Kidney capillary endothelial cell (primary cell): ENCODE measurements around the gene MEG3.

ENCODE experiments used
- DNase-seq: peaks from one replicate; pipeline ENCODE4 v3.0.0-alpha.2; 2018; ENCODE audit warnings: low spot score

Gene MEG3

DNA sequence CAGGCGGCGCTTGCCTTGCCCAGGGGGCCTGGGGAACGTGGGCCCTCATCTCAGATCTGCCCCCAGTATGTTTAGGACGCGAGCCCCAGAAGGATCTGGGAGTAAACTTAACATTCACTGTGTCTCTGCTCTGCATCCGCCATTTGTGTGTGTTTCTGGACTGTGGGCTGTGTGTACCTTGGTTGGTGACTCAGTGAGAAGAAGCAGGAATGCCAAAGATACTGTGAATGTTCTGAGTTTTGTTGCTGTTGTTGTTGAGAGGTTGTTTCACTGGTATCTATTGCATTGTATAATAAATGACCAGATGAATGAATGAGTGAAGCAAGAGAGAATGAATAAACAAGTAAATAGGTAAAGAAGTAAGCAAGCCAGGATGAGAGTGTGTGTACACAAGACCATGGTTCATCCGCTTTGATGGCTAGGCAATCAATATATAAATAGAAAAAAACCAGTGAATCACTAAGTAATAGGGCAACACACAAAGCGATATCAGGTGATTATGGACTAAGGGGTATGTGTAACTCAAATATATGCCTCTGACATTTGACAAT lies 20.5 kb downstream of the MEG3 start:
- no peak for DNase-seq

- DNase-seq = no peak
Measured at GRCh38 chr14:100849115-100849781, 23.3 kb downstream of the MEG3 start.

DNA sequence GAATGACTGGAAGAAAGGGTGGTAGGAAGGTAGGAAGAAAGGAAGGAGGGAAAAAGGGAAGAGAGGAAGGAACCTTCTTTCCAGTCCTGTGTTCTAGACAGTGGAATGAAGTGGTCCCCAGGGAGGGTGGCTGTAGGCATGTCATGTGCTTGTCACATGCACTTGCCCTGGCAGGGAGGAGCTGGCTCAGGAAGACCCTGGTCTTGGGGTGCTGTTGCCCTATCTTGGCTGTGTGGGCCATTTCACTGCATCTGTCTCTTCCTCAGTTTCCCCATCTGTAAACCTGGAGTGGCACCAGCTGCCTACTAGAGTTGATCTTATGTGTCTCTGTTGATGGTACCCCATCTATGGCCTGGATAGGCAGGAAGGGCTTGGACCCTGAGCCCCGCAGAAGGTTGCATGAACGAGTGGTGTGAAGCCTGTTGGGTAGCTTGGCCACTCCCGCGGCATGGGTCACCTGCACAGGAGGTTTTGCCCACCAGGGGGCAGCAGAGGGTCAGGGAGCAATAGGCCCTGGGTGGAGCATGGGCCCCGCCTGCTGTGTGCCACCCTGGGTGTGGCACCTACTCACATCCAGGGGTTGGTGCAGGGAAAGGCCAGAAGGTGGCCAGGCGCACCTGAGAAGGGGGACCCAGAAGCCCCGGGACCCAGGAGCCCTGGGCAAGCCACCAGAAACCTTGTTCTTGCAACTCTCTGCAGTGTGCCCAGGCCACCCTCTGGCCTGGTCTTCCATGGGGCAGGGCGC lies 25.1 kb downstream of the MEG3 start:
- DNase-seq = peak; percentile 24

DNA sequence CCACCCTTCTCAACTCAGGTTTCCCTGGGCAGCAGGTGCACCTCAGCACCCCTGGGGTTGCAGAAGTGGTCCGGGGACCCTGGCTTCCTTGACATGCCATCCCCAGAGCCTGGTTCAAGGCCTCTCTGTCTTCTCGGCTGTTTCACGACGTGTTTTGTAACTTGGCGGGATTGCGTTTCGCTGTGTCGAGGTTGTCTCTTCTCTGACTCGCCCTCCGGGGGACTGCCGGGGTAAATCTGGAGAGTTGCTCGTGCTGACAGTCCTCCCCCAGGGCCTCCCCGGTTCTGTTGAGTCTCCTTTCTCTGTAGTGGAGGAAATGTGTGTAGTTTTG lies 25.6 kb downstream of the MEG3 start:
- DNase-seq = no peak

DNA sequence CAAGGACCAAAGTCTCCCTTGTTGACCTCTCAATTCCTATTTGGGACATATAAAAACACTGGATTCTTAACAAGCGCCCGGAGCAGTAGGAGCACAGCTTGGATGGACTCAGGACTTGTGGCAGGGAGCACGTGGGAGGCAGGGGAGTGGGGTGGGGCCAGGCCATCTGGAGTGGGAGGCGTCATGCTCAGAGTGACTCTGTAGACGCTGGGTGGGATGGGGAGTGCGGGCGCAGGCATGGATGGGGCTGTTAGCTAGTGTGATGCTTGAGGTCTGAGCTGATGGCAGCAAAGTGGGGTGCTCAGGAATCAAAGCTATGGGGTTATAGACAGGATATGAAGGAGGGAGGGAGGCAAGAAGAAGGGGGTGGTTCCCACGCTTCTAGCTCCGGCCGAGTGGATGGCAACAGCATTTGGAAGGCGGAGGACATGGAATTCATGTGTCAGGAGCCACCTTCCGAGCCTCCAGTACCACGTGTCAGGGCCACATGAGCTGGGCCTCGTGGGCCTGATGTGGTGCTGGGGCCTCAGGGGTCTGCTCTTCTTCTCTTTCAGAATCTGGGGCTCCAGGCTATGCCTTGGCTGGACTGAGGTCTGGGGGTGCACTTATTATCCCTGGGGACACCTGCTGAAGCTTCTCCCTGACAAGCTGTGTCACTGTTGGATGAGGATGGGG lies 26.2 kb downstream of the MEG3 start:
- DNase-seq = no peak

GRCh38 chr14:100854435-100854834 lies 28.5 kb downstream of the MEG3 start:
- no peak for DNase-seq

DNA sequence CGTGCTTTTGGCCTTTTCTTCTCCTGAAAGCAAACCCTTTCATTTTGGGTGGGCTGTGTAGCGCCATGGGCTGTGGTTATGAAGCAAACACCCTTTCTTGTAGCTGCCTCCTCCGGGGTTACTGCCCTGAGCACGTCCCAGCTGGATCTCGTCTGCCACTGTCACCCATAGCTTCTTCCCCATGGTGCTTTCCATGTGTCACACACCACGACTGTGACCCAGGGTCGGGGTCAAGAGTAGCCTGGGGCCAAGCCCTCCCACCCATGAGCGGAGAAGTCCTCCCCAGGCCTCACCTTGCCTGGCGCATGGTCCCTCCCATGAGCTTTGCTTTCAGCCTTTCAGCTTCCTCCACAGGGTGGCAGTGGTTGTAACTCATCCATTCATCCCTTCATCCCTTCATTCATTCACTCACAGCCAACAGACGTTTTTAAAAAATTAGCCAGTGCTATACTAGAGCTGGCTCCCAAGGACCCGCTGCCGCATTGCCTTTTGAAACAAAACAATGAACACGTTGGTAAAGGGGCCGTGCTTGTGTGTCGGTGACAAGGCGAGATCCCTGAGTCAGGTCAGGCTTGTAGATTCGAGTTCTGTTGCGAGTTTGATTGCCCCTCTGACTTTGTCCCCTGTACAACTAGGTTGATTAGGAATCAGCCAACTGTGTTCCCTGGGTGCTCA lies 29.5 kb downstream of the MEG3 start:
- DNase-seq = no peak

- no peak for DNase-seq
Measured at GRCh38 chr14:100856056-100856950, 30.4 kb downstream of the MEG3 start.

GRCh38 chr14:100857233-100857922 lies 31.5 kb downstream of the MEG3 start:
- no peak for DNase-seq

DNA sequence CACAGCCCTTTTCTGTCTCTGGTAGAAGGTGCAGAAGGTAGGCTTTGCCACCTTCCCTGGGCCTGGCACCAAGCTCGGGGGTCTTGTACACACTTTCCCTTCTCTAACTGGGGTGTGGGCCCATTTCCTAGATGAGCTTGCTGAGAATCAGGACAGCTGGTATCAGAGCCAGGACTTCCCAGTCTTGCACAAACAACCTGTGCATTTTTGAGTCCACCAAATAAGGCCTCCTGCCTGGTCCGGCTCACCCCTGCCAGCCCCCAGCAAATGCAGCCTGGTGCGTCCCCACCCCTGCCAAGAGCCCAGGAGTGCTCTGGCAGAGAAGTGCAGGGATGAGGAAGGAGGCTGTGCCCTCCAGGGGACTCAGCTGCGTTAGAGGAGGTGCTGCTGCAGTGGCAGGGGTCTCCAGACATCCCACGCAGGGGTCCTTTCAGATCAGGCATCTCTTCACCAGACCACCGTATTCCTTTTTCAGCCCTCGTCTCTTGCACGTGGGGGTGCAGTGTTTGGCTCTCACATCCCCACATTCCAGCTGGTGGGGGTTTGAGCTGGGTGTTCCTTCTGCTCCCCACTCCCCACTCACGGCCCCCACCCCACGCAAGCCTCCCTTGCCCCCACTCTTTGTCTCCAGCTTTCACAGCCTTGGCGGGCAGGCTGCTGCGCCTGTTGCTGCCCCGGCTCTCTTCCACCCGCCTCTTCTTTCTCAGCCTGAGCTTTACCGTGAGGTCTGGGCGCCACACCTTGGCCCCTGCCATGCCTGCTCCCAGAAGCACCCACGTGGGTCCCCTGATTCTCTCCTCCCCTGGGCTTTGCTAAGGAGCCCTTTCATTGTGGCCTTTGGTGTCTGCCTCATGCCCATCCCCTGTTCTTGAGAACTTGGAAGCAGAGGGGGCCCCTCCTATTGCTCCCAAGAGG lies 32.3 kb downstream of the MEG3 start:
- no peak for DNase-seq

GRCh38 chr14:100858838-100859220 lies 32.9 kb downstream of the MEG3 start:
- DNase-seq = no peak

DNA sequence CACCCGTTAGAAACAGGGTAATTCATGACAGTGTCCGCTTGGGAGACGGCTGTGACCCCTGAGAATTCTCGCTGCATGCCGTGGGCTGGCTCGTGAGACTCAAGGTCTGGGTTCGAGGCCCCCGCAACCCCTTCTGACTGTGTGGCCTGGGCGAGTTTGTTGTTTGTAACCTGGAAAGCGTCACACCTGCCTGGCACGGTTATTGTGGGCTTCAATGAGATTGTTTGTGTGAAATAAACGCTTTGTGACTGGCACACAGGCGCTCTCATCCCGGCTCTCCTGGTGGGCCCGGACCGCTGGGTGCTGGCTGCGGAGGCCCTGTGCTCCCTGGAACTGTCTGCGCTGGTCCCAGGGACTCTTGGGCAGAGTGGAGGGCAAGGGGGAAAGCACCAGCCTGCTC lies 33.9 kb downstream of the MEG3 start:
- DNase-seq = no peak

GRCh38 chr14:100860556-100861187 lies 34.8 kb downstream of the MEG3 start:
- DNase-seq = no peak

GRCh38 chr14:100861188-100861936 lies 35.4 kb downstream of the MEG3 start:
- DNase-seq = no peak

GRCh38 chr14:100861937-100862247 lies 36.0 kb downstream of the MEG3 start:
- DNase-seq = no peak

- no peak for DNase-seq
Measured at GRCh38 chr14:100862277-100862676, 36.4 kb downstream of the MEG3 start.

- DNase-seq = no peak
Measured at GRCh38 chr14:100862793-100863192, 36.9 kb downstream of the MEG3 start.

DNA sequence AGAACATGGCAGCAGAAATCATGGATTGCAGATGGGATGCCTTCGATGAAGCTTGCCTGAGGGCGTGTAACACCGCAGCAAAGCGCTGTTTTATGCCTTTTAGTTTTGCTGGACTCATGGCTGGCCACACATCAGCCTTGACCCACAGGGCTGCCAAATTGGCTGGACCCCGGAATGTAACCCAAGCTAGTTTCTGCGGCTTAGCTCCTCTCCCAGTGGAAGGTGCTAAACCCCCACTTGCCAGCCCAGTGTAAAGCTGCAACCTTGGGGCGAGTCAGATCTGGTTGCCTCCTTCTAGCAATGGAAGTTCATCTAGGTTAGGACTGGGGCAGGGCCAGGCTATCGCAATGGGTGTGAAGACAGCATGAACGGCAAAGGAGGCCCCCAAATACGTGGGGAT lies 38.3 kb downstream of the MEG3 start:
- DNase-seq = no peak
